Measurements from ENCODE around the gene CCDC148. TPM values are rescaled to one million over a fixed set of nuclear protein-coding genes. Genes with fewer than 3 reads are reported as not detected.
"Not testable (repeated sequence)": the region's sequence is repeated elsewhere in the genome, so short reads cannot be mapped to it uniquely, and the experiment has no call there.

CCDC148 gene
- total RNA-seq, 1 donor from 2014 or later: 0.30 TPM

GRCh38 chr2:158366342-158366741 is 90.2 kb downstream of the CCDC148 start:
- H3K4me3 ChIP-seq: no peak overlapping the region
- H3K27ac ChIP-seq (replicated peaks): no peak overlapping the region
- no peaks in the 10 kb centered on the region for H3K27me3 ChIP-seq (ENCODE audit: low read depth)
- no peak for TF ChIP-seq CTCF (IDR thresholded peaks at IDR 0.05; ENCODE audit: borderline replicate concordance)
- peaks cover 31% of the 10 kb centered on the region for H3K9me3 ChIP-seq (replicated peaks)
- intact Hi-C loops (cut with micrococcal nuclease): no loop called here
- DNase-seq: no peak
- H3K4me1 ChIP-seq: no peaks in the 10 kb centered on the region
- H3K36me3 ChIP-seq: no peaks in the 10 kb centered on the region

GRCh38 chr2:158359846-158360245 is 96.7 kb downstream of the CCDC148 start:
- DNase-seq: no peak
- H3K27ac ChIP-seq (replicated peaks): no peak overlapping the region
- H3K4me1 ChIP-seq: no peaks in the 10 kb centered on the region
- no peak overlapping the region for H3K4me3 ChIP-seq
- H3K36me3 ChIP-seq: no peaks in the 10 kb centered on the region
- H3K9me3 ChIP-seq (replicated peaks): peaks cover 27% of the 10 kb centered on the region
- no peaks in the 10 kb centered on the region for H3K27me3 ChIP-seq (ENCODE audit: low read depth)
- no peak for TF ChIP-seq CTCF (IDR thresholded peaks at IDR 0.05; ENCODE audit: borderline replicate concordance)
- intact Hi-C loops (cut with micrococcal nuclease): no loop called here

- Histone ChIP-seq H3K36me3 (no peaks in the 10 kb centered on the region), H3K9me3 (replicated peaks) (peaks cover 10% of the 10 kb centered on the region), H3K4me3 (no peak overlapping the region), H3K27me3 (ENCODE audit: low read depth) (no peaks in the 10 kb centered on the region), H3K4me1 (no peaks in the 10 kb centered on the region), H3K27ac (replicated peaks) (no peak overlapping the region)
- no peak for DNase-seq
- no peak for TF ChIP-seq CTCF (IDR thresholded peaks at IDR 0.05; ENCODE audit: borderline replicate concordance)
- intact Hi-C loops (cut with micrococcal nuclease): no loop called here
Observed at GRCh38 chr2:158357699-158358098, 98.9 kb downstream of the CCDC148 start.

- no peak for DNase-seq
- Histone ChIP-seq H3K4me3 (no peak overlapping the region), H3K27me3 (ENCODE audit: low read depth) (no peaks in the 10 kb centered on the region), H3K27ac (replicated peaks) (no peak overlapping the region), H3K9me3 (replicated peaks) (peaks cover 5% of the 10 kb centered on the region), H3K36me3 (no peaks in the 10 kb centered on the region), H3K4me1 (no peaks in the 10 kb centered on the region)
- no peak for TF ChIP-seq CTCF (IDR thresholded peaks at IDR 0.05; ENCODE audit: borderline replicate concordance)
- intact Hi-C loops (cut with micrococcal nuclease): no loop called here
Observed at GRCh38 chr2:158357122-158357521, 99.4 kb downstream of the CCDC148 start.

GRCh38 chr2:158351466-158351816 is 105.1 kb downstream of the CCDC148 start:
- H3K9me3 ChIP-seq (replicated peaks); H3K27ac ChIP-seq (replicated peaks); H3K36me3 ChIP-seq; intact Hi-C loops (cut with micrococcal nuclease); H3K27me3 ChIP-seq (ENCODE audit: low read depth); H3K4me1 ChIP-seq; H3K4me3 ChIP-seq; DNase-seq: not testable (repeated sequence)

GRCh38 chr2:158350751-158351465 is 105.6 kb downstream of the CCDC148 start:
- H3K27me3 ChIP-seq (ENCODE audit: low read depth); H3K4me3 ChIP-seq; H3K4me1 ChIP-seq; DNase-seq; H3K36me3 ChIP-seq; intact Hi-C loops (cut with micrococcal nuclease); H3K9me3 ChIP-seq (replicated peaks); H3K27ac ChIP-seq (replicated peaks): not testable (repeated sequence)

Data from left ventricle myocardium inferior (tissue), 1 donor.